ENCODE results near the gene FGFR3.

The FGFR3 gene

GRCh38 chr4:1792832-1793495 lies at the start of gene FGFR3:
Gene FGFR3 (plus strand): TSS chr4:1793293. CDS start chr4:1793935, 642 bp downstream.
- peak; percentile 37 for DNase-seq

- no peak for DNase-seq
These were observed 49.5 kb upstream of the FGFR3 start for GRCh38 chr4:1743551-1743950.

GRCh38 chr4:1743975-1744374 lies 49.1 kb upstream of the FGFR3 start:
- DNase-seq: no peak

GRCh38 chr4:1744552-1744951 lies 48.5 kb upstream of the FGFR3 start:
- no peak for DNase-seq

- no peak for DNase-seq
These were observed 47.9 kb upstream of the FGFR3 start for GRCh38 chr4:1745165-1745564.

- DNase-seq: no peak
These were observed 47.4 kb upstream of the FGFR3 start for GRCh38 chr4:1745697-1746096.

- peak; percentile 85 for DNase-seq
These were observed 46.8 kb upstream of the FGFR3 start for GRCh38 chr4:1746265-1746691.

GRCh38 chr4:1746919-1747602 lies 46.0 kb upstream of the FGFR3 start:
- no peak for DNase-seq

GRCh38 chr4:1747603-1747967 lies 45.5 kb upstream of the FGFR3 start:
- no peak for DNase-seq

GRCh38 chr4:1748465-1748995 lies 44.6 kb upstream of the FGFR3 start:
- DNase-seq: peak; percentile 79

GRCh38 chr4:1749370-1749769 lies 43.7 kb upstream of the FGFR3 start:
- no peak for DNase-seq

GRCh38 chr4:1749826-1750225 lies 43.3 kb upstream of the FGFR3 start:
- no peak for DNase-seq

GRCh38 chr4:1750381-1751154 lies 42.5 kb upstream of the FGFR3 start:
- no peak for DNase-seq

GRCh38 chr4:1751155-1751918 lies 41.8 kb upstream of the FGFR3 start:
- no peak for DNase-seq

GRCh38 chr4:1751919-1752283 lies 41.2 kb upstream of the FGFR3 start:
- DNase-seq: no peak

GRCh38 chr4:1752284-1753041 lies 40.6 kb upstream of the FGFR3 start:
- DNase-seq: peak; percentile 29

GRCh38 chr4:1753294-1753696 lies 39.8 kb upstream of the FGFR3 start:
- no peak for DNase-seq

- DNase-seq: no peak
These were observed 39.3 kb upstream of the FGFR3 start for GRCh38 chr4:1753697-1754311.

- DNase-seq: no peak
These were observed 38.8 kb upstream of the FGFR3 start for GRCh38 chr4:1754336-1754735.

- DNase-seq: no peak
These were observed 37.8 kb upstream of the FGFR3 start for GRCh38 chr4:1755297-1755696.

- no peak for DNase-seq
These were observed 37.0 kb upstream of the FGFR3 start for GRCh38 chr4:1756079-1756478.
